Peyer's patch (tissue), 4 donors: ENCODE data around the gene GPC5.

Experiments
- POLR2A ChIP-seq, 2 donors: fragments of 450-650 bp; IDR thresholded peaks; one replicate each; pipeline ENCODE4 v1.5.1; 2017; ENCODE audit warnings: antibody characterized with exemption in 2 of 2, mild to moderate bottlenecking in 2 of 2, moderate library complexity in 2 of 2
- TF ChIP-seq, protein P1 (sequence below), 6 experiments: fragments of 450-650 bp in 4 of 6; fragments of 200-600 bp in 2 of 6; sonication (generic) in 1 of 6; IDR thresholded peaks; one replicate each; pipeline ENCODE4 v1.5.1; 2017 to 2019; ENCODE audit warnings: antibody characterized with exemption in 6 of 6, mild to moderate bottlenecking in 3 of 6, moderate library complexity in 1 of 6

DNA sequence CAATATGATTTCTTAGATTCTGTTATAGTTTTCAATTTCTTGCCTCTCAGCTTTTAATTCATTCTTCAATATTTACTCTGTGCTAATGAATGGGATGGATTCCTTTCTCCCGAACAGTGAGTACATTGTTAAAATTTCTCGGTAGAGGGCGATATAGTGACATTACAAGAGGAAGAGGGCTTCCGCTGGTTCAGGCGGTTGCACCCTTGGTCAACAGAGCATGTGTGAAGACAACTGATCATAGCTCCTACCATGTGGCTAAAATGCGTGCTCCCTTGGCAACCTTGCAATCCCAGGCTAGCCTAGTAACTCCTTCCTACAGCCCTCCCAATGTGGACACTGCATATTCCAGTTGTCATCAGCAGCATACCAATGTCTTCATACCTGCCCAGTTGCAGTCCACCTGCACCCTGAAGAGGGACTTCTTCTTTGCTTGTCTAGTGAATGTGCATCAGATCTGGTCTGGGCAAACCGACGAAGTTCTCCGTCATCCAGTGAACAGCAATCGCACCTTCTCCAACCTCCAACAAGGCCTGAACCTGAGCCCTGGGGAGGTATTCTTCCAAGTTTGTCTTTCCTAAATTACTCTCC is 1175.1 kb downstream of the GPC5 start:
- TF ChIP-seq POLR2A (IDR thresholded peaks at IDR 0.05), result no peak
- TF ChIP-seq, protein P1, sequence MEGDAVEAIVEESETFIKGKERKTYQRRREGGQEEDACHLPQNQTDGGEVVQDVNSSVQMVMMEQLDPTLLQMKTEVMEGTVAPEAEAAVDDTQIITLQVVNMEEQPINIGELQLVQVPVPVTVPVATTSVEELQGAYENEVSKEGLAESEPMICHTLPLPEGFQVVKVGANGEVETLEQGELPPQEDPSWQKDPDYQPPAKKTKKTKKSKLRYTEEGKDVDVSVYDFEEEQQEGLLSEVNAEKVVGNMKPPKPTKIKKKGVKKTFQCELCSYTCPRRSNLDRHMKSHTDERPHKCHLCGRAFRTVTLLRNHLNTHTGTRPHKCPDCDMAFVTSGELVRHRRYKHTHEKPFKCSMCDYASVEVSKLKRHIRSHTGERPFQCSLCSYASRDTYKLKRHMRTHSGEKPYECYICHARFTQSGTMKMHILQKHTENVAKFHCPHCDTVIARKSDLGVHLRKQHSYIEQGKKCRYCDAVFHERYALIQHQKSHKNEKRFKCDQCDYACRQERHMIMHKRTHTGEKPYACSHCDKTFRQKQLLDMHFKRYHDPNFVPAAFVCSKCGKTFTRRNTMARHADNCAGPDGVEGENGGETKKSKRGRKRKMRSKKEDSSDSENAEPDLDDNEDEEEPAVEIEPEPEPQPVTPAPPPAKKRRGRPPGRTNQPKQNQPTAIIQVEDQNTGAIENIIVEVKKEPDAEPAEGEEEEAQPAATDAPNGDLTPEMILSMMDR (IDR thresholded peaks at IDR 0.05), result no peak
